ENCODE measurements around the gene ELP1.

- TF ChIP-seq CTCF (tag by site-specific recombination; IDR thresholded peaks at IDR 0.05) (no peak), SP2 (tag by site-specific recombination; IDR thresholded peaks at IDR 0.05) (no peak), ZNF561 (tag by site-specific recombination; IDR thresholded peaks at IDR 0.05; ENCODE audit: borderline replicate concordance) (no peak), ZIC2 (tag by site-specific recombination; IDR thresholded peaks at IDR 0.05) (no peak), REST (tag by site-specific recombination; IDR thresholded peaks at IDR 0.05) (no peak), ZNF354C (tag by site-specific recombination; IDR thresholded peaks at IDR 0.05; ENCODE audit: borderline replicate concordance, low read depth) (no peak), KLF10 (tag by site-specific recombination; IDR thresholded peaks at IDR 0.05) (no peak), ATF2 (tag by site-specific recombination; IDR thresholded peaks at IDR 0.05; ENCODE audit: low read depth) (no peak), ZNF664 (tag by site-specific recombination; IDR thresholded peaks at IDR 0.05) (no peak)
These were observed 22.7 kb upstream of the ELP1 start for GRCh38 chr9:108956631-108957026.

Measured in HEK293 (cell line).